ENCODE data around the gene PHACTR1. TPM values are rescaled to one million over a fixed set of nuclear protein-coding genes. Genes with fewer than 3 reads are reported as not detected.

PHACTR1 gene
- total RNA-seq, 2 experiments from 2014 or later = 1.3 to 2.3 TPM

- POLR2A ChIA-PET = no interaction called here
- intact Hi-C loops (cut with DNase I, micrococcal nuclease) = no loop called here
- Histone ChIP-seq H3K4me3 (ENCODE audit: low read length) (no peak overlapping the region), H3K27ac (ENCODE audit: low read depth in 1 of 2, low read length in 2 of 2) (no peak overlapping the region), H3K4me1 (ENCODE audit: insufficient read depth, low read length) (no peaks in the 10 kb centered on the region), H3K36me3 (ENCODE audit: insufficient read depth, low read length) (peaks cover 36% of the 10 kb centered on the region), H3K9me3 (ENCODE audit: control insufficient read depth in 1 of 2, insufficient read depth in 1 of 2, low read length in 2 of 2) (peaks cover 3 to 19% of the 10 kb centered on the region in 2 experiments), H3K27me3 (ENCODE audit: control insufficient read depth in 1 of 2, insufficient read depth in 2 of 2, low read length in 2 of 2) (no peaks in the 10 kb centered on the region)
- no peak for ATAC-seq (ENCODE audit: poor library complexity)
- H3K4me1 Mint-ChIP-seq (ENCODE audit: low read depth) = no peaks in the 10 kb centered on the region
- no peak overlapping the region for H3K4me3 Mint-ChIP-seq
- TF ChIP-seq CTCF (IDR thresholded peaks at IDR 0.05) = no peak
- H3K36me3 Mint-ChIP-seq (ENCODE audit: low read depth) = peaks cover 88% of the 10 kb centered on the region
- H3K9me3 Mint-ChIP-seq = no peaks in the 10 kb centered on the region
- CTCF ChIA-PET = no interaction called here
- DNase-seq = no peak
- H3K27me3 Mint-ChIP-seq = no peaks in the 10 kb centered on the region
- H3K27ac Mint-ChIP-seq = no peak overlapping the region
Measured at GRCh38 chr6:13292774-13293173, 576.2 kb downstream of the PHACTR1 start.

GRCh38 chr6:13294499-13295069 is 578.0 kb downstream of the PHACTR1 start:
- ChIA-PET CTCF (no interaction called here), POLR2A (no interaction called here)
- Histone ChIP-seq H3K4me1 (ENCODE audit: insufficient read depth, low read length) (no peaks in the 10 kb centered on the region), H3K36me3 (ENCODE audit: insufficient read depth, low read length) (peaks cover 53% of the 10 kb centered on the region), H3K4me3 (ENCODE audit: low read length) (no peak overlapping the region), H3K27me3 (ENCODE audit: control insufficient read depth in 1 of 2, insufficient read depth in 2 of 2, low read length in 2 of 2) (no peaks in the 10 kb centered on the region), H3K27ac (ENCODE audit: low read depth in 1 of 2, low read length in 2 of 2) (no peak overlapping the region), H3K9me3 (ENCODE audit: control insufficient read depth in 1 of 2, insufficient read depth in 1 of 2, low read length in 2 of 2) (peaks cover 0 to 4% of the 10 kb centered on the region in 2 experiments)
- no peaks in the 10 kb centered on the region for H3K27me3 Mint-ChIP-seq
- no peak overlapping the region for H3K27ac Mint-ChIP-seq
- no peak for DNase-seq
- peaks cover 98% of the 10 kb centered on the region for H3K36me3 Mint-ChIP-seq (ENCODE audit: low read depth)
- intact Hi-C loops (cut with DNase I, micrococcal nuclease) = no loop called here
- no peak overlapping the region for H3K4me3 Mint-ChIP-seq
- TF ChIP-seq CTCF (IDR thresholded peaks at IDR 0.05) = no peak
- no peaks in the 10 kb centered on the region for H3K4me1 Mint-ChIP-seq (ENCODE audit: low read depth)
- H3K9me3 Mint-ChIP-seq = no peaks in the 10 kb centered on the region
- no peak for ATAC-seq (ENCODE audit: poor library complexity)

- ATAC-seq (ENCODE audit: poor library complexity) (no peak), DNase-seq (no peak)
- CTCF ChIA-PET = no interaction called here
- no peaks in the 10 kb centered on the region for H3K4me1 ChIP-seq (ENCODE audit: insufficient read depth, low read length)
- Mint-ChIP-seq H3K9me3 (no peaks in the 10 kb centered on the region), H3K27ac (no peak overlapping the region), H3K36me3 (ENCODE audit: low read depth) (peaks cover 96% of the 10 kb centered on the region), H3K4me3 (no peak overlapping the region), H3K27me3 (no peaks in the 10 kb centered on the region), H3K4me1 (ENCODE audit: low read depth) (no peaks in the 10 kb centered on the region)
- H3K9me3 ChIP-seq (ENCODE audit: control insufficient read depth in 1 of 2, insufficient read depth in 1 of 2, low read length in 2 of 2) = peaks cover 0 to 4% of the 10 kb centered on the region in 2 experiments
- peaks cover 58% of the 10 kb centered on the region for H3K36me3 ChIP-seq (ENCODE audit: insufficient read depth, low read length)
- no peaks in the 10 kb centered on the region for H3K27me3 ChIP-seq (ENCODE audit: control insufficient read depth in 1 of 2, insufficient read depth in 2 of 2, low read length in 2 of 2)
- intact Hi-C loops (cut with DNase I, micrococcal nuclease) = no loop called here
- no peak overlapping the region for H3K4me3 ChIP-seq (ENCODE audit: low read length)
- POLR2A ChIA-PET = no interaction called here
- no peak for TF ChIP-seq CTCF (IDR thresholded peaks at IDR 0.05)
- H3K27ac ChIP-seq (ENCODE audit: low read depth in 1 of 2, low read length in 2 of 2) = no peak overlapping the region
Measured at GRCh38 chr6:13295576-13295975, 579.0 kb downstream of the PHACTR1 start.

All from CD4-positive, alpha-beta T cell (primary cell).